RWPE2 (cell line): ENCODE results near the gene DIDO1.
"Not testable (repeated sequence)": the region's sequence is repeated elsewhere in the genome, so short reads cannot be mapped to it uniquely, and the experiment has no call there.

Experiments used
- ATAC-seq: fragments of 200-7000 bp; cut with Tn5 transposase; 3 replicates; pipeline ENCODE4 v1.9.1; 2021; ENCODE audit warnings: low read depth
- DNase-seq: peaks from one replicate; pipeline ENCODE4 v3.0.0-alpha.2; 2020; ENCODE audit warnings: low spot score
- H3K27ac ChIP-seq: fragments of 450-650 bp; 2 replicates; pipeline ENCODE4 v1.5.1; 2017; ENCODE audit warnings: mild to moderate bottlenecking; ENCODE audit not compliant: poor library complexity, severe bottlenecking
- H3K27me3 ChIP-seq: fragments of 250-450 bp; sonication (Bioruptor Pico); 2 replicates; pipeline ENCODE4 v1.5.1; 2021; ENCODE audit warnings: mild to moderate bottlenecking, moderate library complexity; ENCODE audit not compliant: insufficient read depth, poor library complexity, severe bottlenecking
- H3K36me3 ChIP-seq: fragments of 250-450 bp; sonication (Bioruptor Pico); 2 replicates; pipeline ENCODE4 v1.5.1; 2020; ENCODE audit warnings: low read depth, mild to moderate bottlenecking, moderate library complexity
- H3K4me1 ChIP-seq: fragments of 250-450 bp; sonication (Bioruptor Pico); 2 replicates; pipeline ENCODE4 v1.5.1; 2021; ENCODE audit warnings: mild to moderate bottlenecking, moderate library complexity; ENCODE audit not compliant: insufficient read depth, poor library complexity, severe bottlenecking
- H3K4me3 ChIP-seq: fragments of 250-450 bp; sonication (Bioruptor Pico); 2 replicates; pipeline ENCODE4 v1.5.1; 2021; ENCODE audit warnings: mild to moderate bottlenecking, moderate library complexity; ENCODE audit not compliant: severe bottlenecking
- H3K9me3 ChIP-seq: fragments of 250-450 bp; sonication (Bioruptor Pico); 2 replicates; pipeline ENCODE4 v1.5.1; 2021; ENCODE audit warnings: mild to moderate bottlenecking, moderate library complexity; ENCODE audit not compliant: severe bottlenecking
- CTCF ChIP-seq: fragments of 450-650 bp; IDR thresholded peaks from one replicate; pipeline ENCODE4 v1.5.1; 2017; ENCODE audit warnings: mild to moderate bottlenecking, moderate library complexity; ENCODE audit not compliant: poor library complexity, severe bottlenecking

DIDO1 gene

GRCh38 chr20:62962221-62962879 lies 36.0 kb upstream of the DIDO1 start:
- Histone ChIP-seq H3K36me3 (no peaks in the 10 kb centered on the region), H3K9me3 (no peaks in the 10 kb centered on the region), H3K27ac (no peak overlapping the region), H3K27me3 (peaks cover 6% of the 10 kb centered on the region), H3K4me1 (peaks cover 7% of the 10 kb centered on the region), H3K4me3 (no peak overlapping the region)
- no peak for DNase-seq
- ATAC-seq, result no peak
- no peak for TF ChIP-seq CTCF

DNA sequence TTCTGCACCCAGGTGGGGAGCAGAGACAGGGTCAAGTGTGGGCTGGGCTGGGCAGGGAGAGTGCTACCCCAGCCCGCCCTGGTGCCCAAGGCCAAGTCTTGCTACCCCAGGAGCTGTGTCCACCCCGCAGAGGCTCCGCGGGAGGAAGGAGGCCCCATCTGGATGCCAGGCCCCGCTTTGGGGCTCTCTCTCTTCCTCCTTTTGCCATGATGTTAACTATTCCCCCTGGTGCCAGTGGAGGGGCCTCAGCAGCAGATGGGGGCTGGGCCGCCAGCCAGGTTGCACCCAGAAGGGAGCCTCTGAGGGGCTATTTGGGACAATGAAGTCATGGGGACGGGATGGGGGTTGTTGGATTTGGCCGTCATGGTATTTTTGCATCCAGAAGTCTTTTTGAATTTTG lies 35.5 kb upstream of the DIDO1 start:
- H3K4me1 ChIP-seq, result peaks cover 7% of the 10 kb centered on the region
- no peak overlapping the region for H3K27ac ChIP-seq
- ATAC-seq (no peak), DNase-seq (no peak)
- TF ChIP-seq CTCF, result no peak
- H3K4me3 ChIP-seq, result no peak overlapping the region
- peaks cover 6% of the 10 kb centered on the region for H3K27me3 ChIP-seq
- no peaks in the 10 kb centered on the region for H3K36me3 ChIP-seq
- no peaks in the 10 kb centered on the region for H3K9me3 ChIP-seq

DNA sequence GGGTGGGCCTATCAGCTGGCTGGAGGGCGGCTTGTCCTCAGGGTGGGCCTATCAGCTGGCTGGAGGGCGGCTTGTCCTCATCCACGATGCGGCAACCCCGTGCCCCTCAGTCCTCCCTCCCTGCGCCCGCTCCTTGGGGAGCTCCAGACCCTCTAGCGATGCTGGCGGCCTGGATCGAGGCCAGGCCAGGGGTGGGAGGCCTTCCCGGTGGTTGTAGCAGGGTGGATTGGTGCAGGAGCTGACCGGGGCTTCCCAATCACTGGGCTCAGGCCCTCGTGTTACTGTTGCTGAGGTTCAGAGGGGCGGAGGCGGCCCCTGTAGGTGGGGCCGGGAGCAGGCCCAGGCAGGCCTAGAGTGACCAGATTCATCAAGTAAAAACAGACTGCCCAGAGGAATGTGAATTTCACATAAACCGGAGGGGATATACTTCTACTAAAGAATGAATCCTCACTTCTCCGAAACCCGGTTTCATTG lies 35.0 kb upstream of the DIDO1 start:
- Histone ChIP-seq H3K4me3 (no peak overlapping the region), H3K9me3 (no peaks in the 10 kb centered on the region), H3K27me3 (peaks cover 6% of the 10 kb centered on the region), H3K36me3 (no peaks in the 10 kb centered on the region), H3K27ac (no peak overlapping the region), H3K4me1 (peaks cover 7% of the 10 kb centered on the region)
- ATAC-seq (peak; percentile 73), DNase-seq (no peak)
- no peak for TF ChIP-seq CTCF

DNA sequence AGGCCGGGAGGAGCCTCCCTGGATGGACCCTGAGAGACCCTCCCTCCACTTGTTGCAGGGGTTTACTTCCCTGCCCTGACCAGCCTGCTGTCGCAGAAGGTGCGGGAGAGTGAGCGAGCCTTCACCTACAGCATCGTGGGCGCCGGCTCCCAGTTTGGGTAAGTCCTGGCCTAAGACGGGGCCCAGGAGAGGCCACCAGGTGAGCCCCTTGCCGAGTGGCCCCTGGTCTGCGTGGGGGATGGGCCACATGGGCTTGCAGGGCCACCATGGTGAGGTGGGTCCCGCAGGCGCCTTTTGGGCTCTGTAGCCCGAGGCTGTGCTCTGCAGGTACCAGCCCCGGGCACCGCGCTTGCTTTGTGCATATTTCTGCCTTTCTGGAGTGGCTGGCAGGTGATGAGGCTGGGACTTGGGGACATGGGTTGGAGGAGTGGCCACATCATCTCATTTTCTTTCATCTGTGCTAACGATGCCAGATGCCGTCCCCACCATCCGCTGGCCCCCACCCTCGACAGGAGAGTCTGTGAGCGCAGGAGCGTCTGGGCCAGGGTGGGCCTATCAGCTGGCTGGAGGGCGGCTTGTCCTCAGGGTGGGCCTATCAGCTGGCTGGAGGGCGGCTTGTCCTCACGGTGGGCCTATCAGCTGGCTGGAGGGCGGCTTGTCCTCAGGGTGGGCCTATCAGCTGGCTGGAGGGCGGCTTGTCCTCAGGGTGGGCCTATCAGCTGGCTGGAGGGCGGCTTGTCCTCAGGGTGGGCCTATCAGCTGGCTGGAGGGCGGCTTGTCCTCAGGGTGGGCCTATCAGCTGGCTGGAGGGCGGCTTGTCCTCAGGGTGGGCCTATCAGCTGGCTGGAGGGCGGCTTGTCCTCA lies 34.4 kb upstream of the DIDO1 start:
- not testable (repeated sequence) for H3K4me3 ChIP-seq, H3K27me3 ChIP-seq, DNase-seq, H3K4me1 ChIP-seq, H3K36me3 ChIP-seq, H3K9me3 ChIP-seq, H3K27ac ChIP-seq, ATAC-seq

DNA sequence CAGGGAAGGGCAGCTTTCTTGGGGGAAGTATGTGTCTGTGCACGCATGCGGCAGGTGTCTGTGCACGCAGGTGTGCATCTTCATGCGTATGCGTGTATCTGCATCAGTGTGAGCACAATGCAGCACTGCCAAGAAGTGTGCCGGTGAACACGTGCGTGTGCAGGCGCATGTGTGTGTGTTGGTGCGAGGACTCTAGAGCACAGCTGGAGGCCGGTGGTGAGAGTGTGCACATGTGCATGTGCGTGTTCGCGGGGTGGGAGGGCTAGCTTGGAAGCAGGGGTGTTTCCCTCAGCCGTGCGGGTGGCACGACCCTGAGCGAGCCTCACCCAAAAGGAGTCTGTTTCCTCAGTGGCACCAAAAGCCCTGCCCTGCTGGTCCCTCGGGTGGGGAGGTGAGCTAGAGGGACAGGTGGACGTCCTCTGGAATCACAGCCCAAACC lies 33.7 kb upstream of the DIDO1 start:
- no peak for TF ChIP-seq CTCF
- Histone ChIP-seq H3K9me3 (no peaks in the 10 kb centered on the region), H3K36me3 (no peaks in the 10 kb centered on the region), H3K27ac (no peak overlapping the region), H3K27me3 (no peaks in the 10 kb centered on the region), H3K4me3 (no peak overlapping the region), H3K4me1 (peaks cover 7% of the 10 kb centered on the region)
- DNase-seq, result no peak
- ATAC-seq, result no peak
